GM18519 (cell line): ENCODE data around the gene DIP2C.
"Not testable (repeated sequence)": the region's sequence is repeated elsewhere in the genome, so short reads cannot be mapped to it uniquely, and the experiment has no call there.

Experiments
- ATAC-seq: cut with Tn5 transposase; IDR thresholded peaks from one replicate; pipeline ENCODE4 v1.9.1; 2021; ENCODE audit warnings: mild to moderate bottlenecking, moderate library complexity; ENCODE audit not compliant: unreplicated experiment, low FRiP score

DIP2C gene

GRCh38 chr10:442209-442608, 247.3 kb downstream of the DIP2C start:
- no peak for ATAC-seq

GRCh38 chr10:441659-442058, 247.8 kb downstream of the DIP2C start:
- no peak for ATAC-seq

GRCh38 chr10:440127-440526, 249.3 kb downstream of the DIP2C start:
- no peak for ATAC-seq

- ATAC-seq = no peak
These were observed 251.6 kb downstream of the DIP2C start for GRCh38 chr10:437698-438490.

GRCh38 chr10:436911-437665, 252.4 kb downstream of the DIP2C start:
- no peak for ATAC-seq

GRCh38 chr10:436013-436697, 253.3 kb downstream of the DIP2C start:
- ATAC-seq = no peak

GRCh38 chr10:435397-435796, 254.1 kb downstream of the DIP2C start:
- ATAC-seq = no peak

- no peak for ATAC-seq
These were observed 259.8 kb downstream of the DIP2C start for GRCh38 chr10:429696-430095.

- no peak for ATAC-seq
These were observed 261.5 kb downstream of the DIP2C start for GRCh38 chr10:427761-428519.

GRCh38 chr10:425365-425764, 264.1 kb downstream of the DIP2C start:
- ATAC-seq = not testable (repeated sequence)

GRCh38 chr10:424724-425123, 264.7 kb downstream of the DIP2C start:
- ATAC-seq = not testable (repeated sequence)

- no peak for ATAC-seq
These were observed 266.3 kb downstream of the DIP2C start for GRCh38 chr10:423178-423577.

- no peak for ATAC-seq
These were observed 266.8 kb downstream of the DIP2C start for GRCh38 chr10:422675-423074.

GRCh38 chr10:422241-422640, 267.2 kb downstream of the DIP2C start:
- ATAC-seq = no peak

GRCh38 chr10:421170-421569, 268.3 kb downstream of the DIP2C start:
- no peak for ATAC-seq

- ATAC-seq = no peak
These were observed 269.0 kb downstream of the DIP2C start for GRCh38 chr10:420154-421121.

- no peak for ATAC-seq
These were observed 270.6 kb downstream of the DIP2C start for GRCh38 chr10:418894-419293.

GRCh38 chr10:418226-418625, 271.2 kb downstream of the DIP2C start:
- no peak for ATAC-seq

- no peak for ATAC-seq
These were observed 273.4 kb downstream of the DIP2C start for GRCh38 chr10:416091-416515.
